Measurements from ENCODE around the gene UQCRC2.

GRCh38 chr16:21989751-21990150 is 36.6 kb downstream of the UQCRC2 start:
- TF ChIP-seq CTCF (IDR thresholded peaks at IDR 0.05; ENCODE audit: extremely low read depth in 1 of 2, insufficient read depth in 1 of 2, low read depth in 1 of 2, low read length in 2 of 2): no peak
- TF ChIP-seq FOS (IDR thresholded peaks at IDR 0.05; ENCODE audit: borderline replicate concordance, insufficient read depth, low read length): no peak
- no peak for TF ChIP-seq POLR2A (IDR thresholded peaks at IDR 0.05; ENCODE audit: low read depth, low read length)
- no peak for TF ChIP-seq POLR2AphosphoS5 (IDR thresholded peaks at IDR 0.05; ENCODE audit: insufficient read depth, low read depth, low read length)
- no peak for TF ChIP-seq EZH2 (IDR thresholded peaks at IDR 0.05; ENCODE audit: borderline replicate concordance, low read depth, low read length, severe bottlenecking)
- TF ChIP-seq MAX (IDR thresholded peaks at IDR 0.05; ENCODE audit: insufficient read depth, insufficient read length): no peak

Data from endothelial cell of umbilical vein (primary cell).